Posterior vena cava (tissue), 2 donors: Measurements from ENCODE around the gene RBFOX1. TPM values are rescaled to one million over a fixed set of nuclear protein-coding genes. Genes with fewer than 3 reads are reported as not detected.

ENCODE experiments used
- DNase-seq: peaks from one replicate; pipeline ENCODE4 v3.0.0-alpha.2; 2020; ENCODE audit warnings: low spot score
- intact Hi-C, 2 donors: fragments of 100-400 bp; cut with DNase I; formaldehyde crosslinking; loops; one replicate each; pipeline versions ENCODE4 v1.14.1 to v1.14.2; 2022 to 2023
- total RNA-seq, 2 donors: library from RNA; stranded (reverse); fragmentation: NEBNext Ultra II Directional; extraction: Animal tissue kit (Norgen Biotek cat#: 25700); gene quantifications; one replicate each; pipeline ENCODE4 v1.2.1, GENCODE V29; 2021
- donor health status: DM: yes; HTN: yes; CAD: no.
- donor health status: DM: yes; HTN: yes; CAD: no.

RBFOX1 gene
- total RNA-seq, 2 donors from 2014 or later: not detected

GRCh38 chr16:7399296-7399695, 66.7 kb downstream of the RBFOX1 start:
- intact Hi-C loops: no loop called here
- DNase-seq: no peak

DNA sequence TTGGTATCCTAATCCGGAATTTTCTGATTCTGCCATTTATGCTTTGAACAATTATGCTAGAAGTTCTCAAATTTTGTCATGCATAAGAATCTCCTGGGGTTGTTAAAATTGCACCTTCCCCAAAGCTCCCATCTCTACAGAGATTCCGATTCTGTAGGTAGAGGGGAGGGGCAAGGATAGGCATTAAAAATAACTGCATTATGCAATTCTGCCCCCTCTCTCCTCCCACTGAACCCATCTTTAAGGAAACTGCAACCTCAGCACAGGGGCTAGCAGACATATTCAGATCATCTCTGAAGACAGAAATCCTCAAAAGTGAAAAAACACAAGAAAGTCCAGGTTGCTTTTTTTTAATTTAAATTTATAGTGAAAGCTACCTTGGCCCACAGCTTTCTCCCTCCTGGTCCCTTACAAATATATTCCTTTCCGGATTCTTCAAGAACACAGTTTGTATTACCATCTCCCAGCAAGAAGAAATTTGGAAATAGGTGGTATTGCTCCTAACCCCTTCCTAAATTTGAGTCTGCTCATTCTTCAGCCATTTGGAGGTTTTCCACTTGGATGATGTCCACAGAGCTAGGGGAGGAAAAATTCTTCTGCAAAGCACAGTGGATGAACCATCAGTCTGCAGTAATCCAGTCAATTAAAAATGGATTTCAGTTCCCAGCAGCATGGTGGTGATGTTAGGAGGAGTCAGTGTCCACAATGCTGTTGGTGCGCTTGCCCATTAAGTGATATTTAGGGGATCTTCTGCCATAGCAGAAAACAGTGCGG, 67.7 kb downstream of the RBFOX1 start:
- DNase-seq: no peak
- intact Hi-C loops: no loop called here

GRCh38 chr16:7404217-7404616, 71.6 kb downstream of the RBFOX1 start:
- no peak for DNase-seq
- intact Hi-C loops: no loop called here

- DNase-seq: no peak
- intact Hi-C loops: no loop called here
Observed at GRCh38 chr16:7405166-7405565, 72.5 kb downstream of the RBFOX1 start.

- intact Hi-C loops: no loop called here
- no peak for DNase-seq
Observed at GRCh38 chr16:7408700-7409365, 76.2 kb downstream of the RBFOX1 start.

DNA sequence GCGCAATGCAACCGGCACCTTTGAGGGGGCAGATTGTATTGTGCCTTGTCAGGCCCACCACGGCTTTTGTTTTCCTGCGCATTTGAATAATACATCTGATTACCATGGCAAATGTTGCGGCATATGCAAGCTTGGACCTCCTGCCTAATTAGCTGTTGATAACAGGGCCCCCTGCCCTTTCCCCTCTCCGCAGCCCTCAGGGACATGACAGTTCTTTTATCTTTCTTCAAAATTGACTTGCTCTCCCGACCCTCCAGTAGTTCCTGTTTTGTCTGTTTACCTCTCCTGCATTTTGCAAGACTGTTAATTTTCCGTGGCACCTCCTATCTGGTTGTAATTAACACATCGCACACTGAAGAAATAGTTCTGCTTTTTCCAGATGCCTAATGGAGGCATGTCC, 86.8 kb downstream of the RBFOX1 start:
- intact Hi-C loops: no loop called here
- no peak for DNase-seq

DNA sequence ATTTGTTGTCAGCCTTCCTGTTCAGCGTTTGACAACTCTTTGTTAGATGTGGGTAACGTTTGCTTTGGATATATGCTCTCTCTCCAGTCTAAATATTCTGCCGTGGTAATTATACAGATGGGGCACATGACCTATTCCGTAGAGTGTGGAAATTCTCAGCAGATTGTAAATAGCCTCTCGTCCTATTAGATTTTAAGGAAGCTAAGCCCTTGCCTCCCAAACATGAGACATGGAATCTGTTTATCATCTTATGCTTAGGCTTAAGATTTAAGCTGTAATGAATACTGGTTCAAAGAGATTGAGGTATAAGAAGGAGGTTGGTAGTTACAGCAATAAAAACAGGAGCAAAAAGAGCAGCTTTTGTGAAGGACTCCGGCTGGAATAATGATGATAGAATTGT, 87.4 kb downstream of the RBFOX1 start:
- intact Hi-C loops: no loop called here
- DNase-seq: no peak

- intact Hi-C loops: no loop called here
- no peak for DNase-seq
Observed at GRCh38 chr16:7420843-7421242, 88.2 kb downstream of the RBFOX1 start.

DNA sequence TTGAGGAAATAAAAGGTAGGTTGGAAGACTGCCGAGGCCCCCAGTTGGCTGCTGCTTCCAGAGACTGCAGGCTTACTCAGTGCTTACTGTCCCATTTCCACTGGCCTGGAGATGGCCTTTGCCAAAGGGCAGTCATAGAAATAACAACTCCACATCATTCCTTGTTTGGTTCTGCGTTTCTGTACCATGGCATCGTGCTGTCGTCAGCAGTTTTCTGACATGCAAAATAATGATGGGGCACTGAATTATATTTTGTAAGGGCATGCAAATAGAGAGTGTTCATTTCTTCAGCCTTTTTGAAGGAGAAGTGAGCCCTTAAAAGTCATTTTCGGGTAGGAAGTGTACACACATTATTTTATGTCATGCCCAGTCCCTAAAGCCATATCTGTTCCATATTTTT, 88.9 kb downstream of the RBFOX1 start:
- intact Hi-C loops: no loop called here
- DNase-seq: no peak

- intact Hi-C loops: no loop called here
- no peak for DNase-seq
Observed at GRCh38 chr16:7422036-7422888, 89.6 kb downstream of the RBFOX1 start.

DNA sequence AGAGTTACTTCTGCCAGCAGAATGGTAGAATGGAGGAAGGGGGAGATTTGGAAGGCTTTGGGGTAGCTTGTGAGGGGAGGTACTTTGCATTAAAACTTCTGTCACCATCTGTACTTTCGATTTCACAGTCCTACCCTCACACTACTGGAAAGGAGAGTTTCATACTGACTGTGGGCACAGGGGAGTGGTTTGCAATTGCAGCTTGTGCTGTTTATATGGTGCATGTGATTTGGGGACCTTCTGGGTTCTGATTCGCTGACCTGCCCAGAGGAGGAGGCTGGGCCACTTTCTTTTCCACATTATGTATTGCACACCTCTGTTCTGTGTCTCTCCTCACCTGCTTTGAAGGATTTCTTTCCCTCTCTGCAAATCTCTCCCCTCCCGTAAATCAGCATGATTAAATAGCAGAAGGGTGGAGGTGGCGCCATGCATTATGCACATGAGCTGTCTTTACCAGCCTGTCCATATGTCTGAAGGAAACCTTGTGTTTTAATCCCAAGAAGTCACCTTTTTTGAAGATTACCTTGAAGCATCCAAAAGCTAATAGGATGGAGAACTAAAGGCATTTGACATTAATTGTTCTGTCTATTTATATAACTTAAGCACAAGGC, 90.9 kb downstream of the RBFOX1 start:
- DNase-seq: no peak
- intact Hi-C loops: no loop called here

DNA sequence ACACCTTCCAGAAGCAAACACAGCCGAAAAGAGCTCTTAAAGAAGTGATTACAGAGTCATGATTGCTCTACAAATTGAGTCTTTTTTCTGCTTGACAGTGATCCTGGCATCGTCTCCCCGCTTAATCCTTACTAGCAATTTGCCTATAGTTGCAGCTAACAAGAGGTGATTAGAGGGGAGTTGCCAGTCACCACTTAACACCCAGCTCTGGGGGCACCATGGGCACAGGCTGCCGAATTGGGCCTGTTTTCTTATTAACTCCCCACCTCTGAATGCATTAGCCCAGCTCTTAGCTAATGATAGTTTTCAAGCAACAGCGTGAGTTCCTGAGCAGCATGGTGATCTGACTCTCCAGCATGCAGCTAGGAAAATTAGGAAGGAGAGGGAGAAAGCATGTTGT, 93.5 kb downstream of the RBFOX1 start:
- intact Hi-C loops: no loop called here
- no peak for DNase-seq

- no peak for DNase-seq
- intact Hi-C loops: no loop called here
Observed at GRCh38 chr16:7431723-7432122, 99.1 kb downstream of the RBFOX1 start.

- intact Hi-C loops: no loop called here
- DNase-seq: no peak
Observed at GRCh38 chr16:7436306-7436705, 103.7 kb downstream of the RBFOX1 start.

DNA sequence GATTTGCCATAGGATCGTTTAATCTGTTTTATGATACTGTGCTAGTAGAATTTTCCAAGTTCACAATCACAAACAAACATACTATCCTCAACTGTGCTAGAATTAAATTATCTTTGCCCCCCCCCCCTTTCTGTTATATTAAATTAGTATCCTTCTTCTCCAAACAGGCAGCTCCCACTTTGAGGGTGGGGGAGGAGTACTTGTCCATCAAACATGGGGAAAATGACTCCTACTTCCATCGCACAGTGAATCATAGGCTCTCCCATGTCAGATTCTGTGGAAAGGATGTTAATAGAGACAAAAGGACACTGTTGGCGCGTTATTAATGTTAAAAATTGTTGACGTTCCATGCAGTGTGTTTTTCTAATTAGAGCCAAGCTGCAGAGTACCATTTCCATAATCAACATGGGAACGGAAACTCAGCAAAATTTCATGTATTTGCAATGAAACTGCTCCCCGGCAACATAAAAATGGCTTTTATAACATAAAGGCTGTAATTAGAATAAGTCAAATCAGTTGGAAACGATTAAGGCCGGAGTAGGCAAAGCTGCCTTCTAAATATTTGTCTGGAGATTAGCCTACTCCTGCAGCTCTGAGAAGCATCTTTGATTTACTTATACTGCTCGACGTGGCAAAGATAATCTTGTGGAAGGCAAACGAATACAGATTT, 104.6 kb downstream of the RBFOX1 start:
- intact Hi-C loops: no loop called here

GRCh38 chr16:7437843-7438242, 105.2 kb downstream of the RBFOX1 start:
- DNase-seq: no peak
- intact Hi-C loops: no loop called here

More for the DNA sequence above, 104.6 kb downstream of the RBFOX1 start:
- no peak for DNase-seq

DNA sequence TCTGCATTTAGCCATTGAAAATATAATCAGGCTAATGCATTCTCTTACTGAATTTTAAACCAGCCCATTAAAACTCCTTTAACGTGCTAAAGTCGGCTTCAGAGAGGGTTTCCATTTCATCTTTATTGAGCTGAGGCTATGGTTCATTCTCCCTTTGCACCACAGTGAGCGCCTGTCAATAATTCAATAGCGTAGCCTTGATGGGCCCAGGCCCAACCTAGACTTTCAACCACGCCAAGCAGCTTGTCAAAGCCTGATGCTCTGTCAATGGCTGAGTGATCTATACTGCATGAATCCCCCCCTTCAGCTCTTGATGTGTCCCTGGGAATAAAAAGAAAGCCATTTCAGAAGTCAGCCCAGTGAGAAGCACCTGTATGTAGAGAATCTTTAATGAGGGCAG, 106.0 kb downstream of the RBFOX1 start:
- intact Hi-C loops: no loop called here
- no peak for DNase-seq

DNA sequence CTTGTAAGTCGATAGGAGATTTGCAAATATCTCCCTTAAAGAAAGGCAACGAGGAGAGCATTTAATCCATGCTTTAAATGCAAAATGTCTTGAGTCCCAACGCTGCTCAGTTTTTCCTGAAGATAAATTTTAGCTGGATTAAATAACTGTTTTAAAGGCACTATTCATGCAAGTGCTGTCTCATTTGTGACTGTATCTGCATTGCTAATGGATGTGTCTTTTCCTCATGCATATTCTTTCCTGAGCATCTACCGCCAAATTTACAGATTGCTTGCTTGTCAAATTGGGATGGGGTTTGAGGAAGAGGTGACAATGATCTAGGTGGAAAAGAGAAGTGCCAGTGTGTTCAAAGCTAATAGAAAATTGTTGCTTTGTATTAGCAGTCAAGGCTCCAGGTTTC, 106.9 kb downstream of the RBFOX1 start:
- intact Hi-C loops: no loop called here
- no peak for DNase-seq

DNA sequence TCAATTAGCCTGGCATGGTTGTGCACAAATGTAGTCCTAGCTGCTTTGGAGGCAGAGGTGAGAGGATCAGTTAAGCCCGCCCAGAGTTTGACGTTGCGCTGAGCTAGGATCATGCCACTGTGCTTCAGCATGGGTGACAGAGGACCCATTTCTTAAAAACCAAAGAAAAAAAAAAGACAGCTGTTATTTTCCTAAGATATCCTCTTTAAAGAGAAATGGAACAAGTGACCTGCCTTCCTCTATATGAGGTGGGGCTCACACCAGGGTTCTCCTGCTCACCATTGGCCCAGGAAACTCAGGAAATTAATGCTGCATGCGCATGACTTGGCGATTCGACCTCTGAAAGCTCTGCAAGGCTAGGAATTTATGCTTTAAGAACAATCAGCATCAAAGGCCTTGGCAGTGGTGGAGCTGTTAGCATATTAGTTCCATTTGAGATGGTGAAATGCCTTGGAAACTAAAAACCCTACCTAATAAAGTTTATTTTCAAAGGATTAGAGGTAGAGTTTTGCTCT, 108.3 kb downstream of the RBFOX1 start:
- DNase-seq: no peak
- intact Hi-C loops: no loop called here
